IgD-negative memory B cell (primary cell): ENCODE measurements around the gene SCO2. TPM values are rescaled to one million over a fixed set of nuclear protein-coding genes. Genes with fewer than 3 reads are reported as not detected.
"Not testable (repeated sequence)": the region's sequence is repeated elsewhere in the genome, so short reads cannot be mapped to it uniquely, and the experiment has no call there.

ENCODE experiments used
- H3K27ac Mint-ChIP-seq, 3 donors: one replicate each; pipeline ENCODE4 v1.8.0; 2020 to 2022; ENCODE audit warnings: mild to moderate bottlenecking in 3 of 3, mixed read lengths in 3 of 3, moderate library complexity in 1 of 3
- H3K27me3 Mint-ChIP-seq: one replicate; pipeline ENCODE4 v1.8.0; 2021; ENCODE audit warnings: mixed read lengths
- H3K36me3 Mint-ChIP-seq: one replicate; pipeline ENCODE4 v1.8.0; 2020; ENCODE audit warnings: mild to moderate bottlenecking, mixed read lengths
- H3K4me1 Mint-ChIP-seq, 3 donors: one replicate each; pipeline ENCODE4 v1.8.0; 2020 to 2022; ENCODE audit warnings: mixed read lengths in 3 of 3, mild to moderate bottlenecking in 1 of 3
- H3K4me3 Mint-ChIP-seq, 4 donors: one replicate each; pipeline ENCODE4 v1.8.0; 2020 to 2022; ENCODE audit warnings: mild to moderate bottlenecking in 4 of 4, mixed read lengths in 4 of 4, moderate library complexity in 3 of 4
- H3K9me3 Mint-ChIP-seq, 3 donors: one replicate each; pipeline ENCODE4 v1.8.0; 2020 to 2021; ENCODE audit warnings: mixed read lengths in 3 of 3, mild to moderate bottlenecking in 1 of 3
- polyA plus RNA-seq: library from polyadenylated mRNA; unstranded; fragments of 300-500 nt; fragmentation: Illumina TruSeq; gene quantifications from one replicate; pipeline ENCODE4 v1.2.3, GENCODE V29; 2021

The SCO2 gene
- polyA plus RNA-seq, 1 donor from 2014 or later: 11.8 TPM

GRCh38 chr22:50545522-50546325 lies 20.3 kb upstream of the SCO2 start, which contains the start of gene KLHDC7B:
KLHDC7B (plus strand) TSS chr22:50545899; CDS start chr22:50546244, 345 bp downstream.
- H3K27ac Mint-ChIP-seq: peak within 1 kb of the TSS; percentile 88 to 93 (median 89)
- no peaks in the 10 kb centered on the region for H3K9me3 Mint-ChIP-seq
- H3K4me3 Mint-ChIP-seq: peak within 1 kb of the TSS in 2 of 4 donors; percentile 5 to 62
- no peaks in the 10 kb centered on the region for H3K27me3 Mint-ChIP-seq
- H3K4me1 Mint-ChIP-seq: peaks cover 12 to 32% (median 27%) of the 10 kb centered on the region in 3 donors
- H3K36me3 Mint-ChIP-seq: no peaks in the 10 kb centered on the region

GRCh38 chr22:50544746-50545253 lies 19.4 kb upstream of the SCO2 start:
- H3K27ac Mint-ChIP-seq: peak overlapping the region; percentile 88 to 93 (median 89)
- peaks cover 17 to 30% (median 28%) of the 10 kb centered on the region in 3 donors for H3K4me1 Mint-ChIP-seq
- H3K9me3 Mint-ChIP-seq: no peaks in the 10 kb centered on the region
- H3K4me3 Mint-ChIP-seq: peak overlapping the region in 2 of 4 donors; percentile 5 to 62
- no peaks in the 10 kb centered on the region for H3K27me3 Mint-ChIP-seq
- no peaks in the 10 kb centered on the region for H3K36me3 Mint-ChIP-seq

DNA sequence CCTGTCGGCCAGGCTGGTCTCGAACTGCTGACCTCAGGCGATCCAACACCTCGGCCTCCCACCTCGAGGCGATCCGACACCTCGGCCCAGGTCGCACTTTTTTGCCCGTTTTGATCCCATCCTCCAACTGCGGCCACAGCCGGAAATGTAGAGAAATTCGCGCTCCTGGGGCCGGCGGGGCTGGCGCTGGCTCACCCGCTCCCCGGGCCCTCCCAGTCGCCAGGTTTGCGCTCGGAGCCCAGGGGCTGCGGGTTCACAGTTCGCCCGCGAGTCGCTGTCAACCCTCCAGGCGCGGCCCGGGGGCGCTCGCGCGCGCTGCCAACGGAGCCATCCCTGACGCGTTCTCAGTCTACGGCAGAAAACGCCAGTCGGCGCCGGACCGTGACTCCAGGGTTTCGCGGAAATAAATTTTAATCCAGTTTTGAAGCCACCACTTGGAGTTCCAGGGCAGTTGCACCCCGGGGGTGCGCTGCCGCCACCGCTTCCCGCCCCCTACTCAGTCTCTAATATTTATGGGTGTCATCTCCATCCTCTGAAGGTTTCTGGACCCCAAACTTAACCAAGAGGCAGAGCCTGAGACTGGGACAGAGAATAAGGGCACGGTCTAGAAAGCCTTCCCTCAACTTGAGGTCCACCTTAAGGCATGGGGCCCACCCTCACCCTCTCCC lies 18.8 kb upstream of the SCO2 start:
- Mint-ChIP-seq H3K27me3 (no peaks in the 10 kb centered on the region), H3K27ac (peak overlapping the region in 2 of 3 donors; percentile 89 to 93), H3K4me3 (peak overlapping the region; percentile 55 to 80 (median 66)), H3K9me3 (no peaks in the 10 kb centered on the region), H3K4me1 (peaks cover 23 to 36% (median 34%) of the 10 kb centered on the region in 3 donors), H3K36me3 (no peaks in the 10 kb centered on the region)

- no peaks in the 10 kb centered on the region for H3K27me3 Mint-ChIP-seq
- peak overlapping the region; percentile 70 to 81 (median 78) for H3K4me3 Mint-ChIP-seq
- peaks cover 28 to 43% (median 41%) of the 10 kb centered on the region in 3 donors for H3K4me1 Mint-ChIP-seq
- no peaks in the 10 kb centered on the region for H3K36me3 Mint-ChIP-seq
- H3K27ac Mint-ChIP-seq: peak overlapping the region; percentile 91 to 100 (median 96)
- no peaks in the 10 kb centered on the region for H3K9me3 Mint-ChIP-seq
These were observed 17.1 kb upstream of the SCO2 start for GRCh38 chr22:50542416-50542927.

DNA sequence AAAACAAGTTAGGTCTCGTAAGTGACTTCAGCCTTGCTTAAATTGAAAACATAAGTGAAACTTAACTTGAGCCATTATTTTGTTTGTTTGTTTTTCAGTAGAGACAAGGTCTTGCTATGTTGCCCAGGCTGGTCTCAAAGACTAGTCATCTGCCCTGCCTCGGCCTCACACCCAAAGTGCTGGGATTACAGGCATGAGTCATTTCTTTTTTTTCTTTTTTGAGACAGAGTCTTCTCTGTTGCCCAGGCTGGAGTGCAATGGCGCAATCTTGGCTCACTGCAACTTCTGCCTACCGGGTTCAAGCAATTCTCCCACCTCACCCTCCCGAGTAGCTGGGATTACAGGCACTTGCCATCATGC lies 16.2 kb upstream of the SCO2 start:
- not testable (repeated sequence) for H3K9me3 Mint-ChIP-seq, H3K36me3 Mint-ChIP-seq, H3K27me3 Mint-ChIP-seq
- H3K27ac Mint-ChIP-seq: peak overlapping the region; percentile 91 to 100 (median 96)
- peaks cover 28 to 43% (median 40%) of the 10 kb centered on the region in 3 donors for H3K4me1 Mint-ChIP-seq
- H3K4me3 Mint-ChIP-seq: peak overlapping the region; percentile 60 to 90 (median 76)

- H3K27me3 Mint-ChIP-seq: no peaks in the 10 kb centered on the region
- peak overlapping the region; percentile 16 to 90 (median 72) for H3K4me3 Mint-ChIP-seq
- H3K36me3 Mint-ChIP-seq: no peaks in the 10 kb centered on the region
- H3K9me3 Mint-ChIP-seq: no peaks in the 10 kb centered on the region
- peak overlapping the region; percentile 91 to 100 (median 100) for H3K27ac Mint-ChIP-seq
- peaks cover 28 to 43% (median 38%) of the 10 kb centered on the region in 3 donors for H3K4me1 Mint-ChIP-seq
These were observed 15.0 kb upstream of the SCO2 start for GRCh38 chr22:50540381-50540780.

DNA sequence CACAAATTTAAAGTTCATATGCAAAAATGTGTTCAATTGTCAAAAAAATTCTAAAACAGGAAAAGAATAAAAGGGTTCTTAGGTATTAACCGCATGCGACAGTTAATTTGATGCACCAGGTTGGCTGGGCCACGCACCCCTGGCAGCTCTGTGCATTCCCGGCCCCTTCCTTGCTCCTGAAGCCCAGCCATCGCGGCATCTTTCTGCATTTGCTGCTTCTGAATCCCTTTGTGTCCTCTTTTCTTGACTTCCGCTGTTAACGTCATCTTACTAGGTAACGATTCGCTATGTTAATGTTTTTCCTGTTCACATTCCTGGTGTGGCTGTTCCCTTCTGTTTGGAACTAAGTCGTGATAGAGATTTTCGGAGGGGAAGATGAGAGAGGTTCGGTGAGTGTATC lies 12.4 kb upstream of the SCO2 start:
- Mint-ChIP-seq H3K4me3 (peak overlapping the region in 1 of 4 donors; percentile 33), H3K27ac (peak overlapping the region; percentile 87 to 100 (median 93)), H3K36me3 (no peaks in the 10 kb centered on the region), H3K27me3 (no peaks in the 10 kb centered on the region), H3K4me1 (peaks cover 44 to 59% (median 57%) of the 10 kb centered on the region in 3 donors), H3K9me3 (no peaks in the 10 kb centered on the region)

DNA sequence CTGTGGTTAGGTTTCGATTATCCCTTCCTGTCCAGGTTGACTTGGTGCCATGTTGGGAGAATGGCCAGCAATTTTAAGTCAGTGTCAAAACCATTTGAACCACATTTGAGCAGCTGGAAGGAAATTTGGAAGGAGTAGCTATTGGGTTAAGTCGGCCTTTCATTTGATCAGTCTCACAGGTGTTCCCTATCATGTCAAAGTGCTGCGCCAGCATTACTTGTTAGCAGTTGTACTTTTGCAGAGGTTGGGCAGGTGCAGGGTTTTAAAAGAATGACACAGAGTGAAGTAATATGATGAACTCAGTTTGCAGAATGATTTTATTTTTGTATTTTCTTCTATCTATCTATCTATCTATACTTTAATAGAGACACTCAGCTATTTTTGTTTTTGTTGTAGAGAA lies 10.8 kb upstream of the SCO2 start:
- Mint-ChIP-seq H3K27ac (peak overlapping the region in 2 of 3 donors; percentile 59 to 87), H3K4me1 (peaks cover 40 to 50% (median 47%) of the 10 kb centered on the region in 3 donors), H3K36me3 (no peaks in the 10 kb centered on the region), H3K27me3 (no peaks in the 10 kb centered on the region), H3K9me3 (no peaks in the 10 kb centered on the region), H3K4me3 (peak overlapping the region in 2 of 4 donors; percentile 57 to 95)

DNA sequence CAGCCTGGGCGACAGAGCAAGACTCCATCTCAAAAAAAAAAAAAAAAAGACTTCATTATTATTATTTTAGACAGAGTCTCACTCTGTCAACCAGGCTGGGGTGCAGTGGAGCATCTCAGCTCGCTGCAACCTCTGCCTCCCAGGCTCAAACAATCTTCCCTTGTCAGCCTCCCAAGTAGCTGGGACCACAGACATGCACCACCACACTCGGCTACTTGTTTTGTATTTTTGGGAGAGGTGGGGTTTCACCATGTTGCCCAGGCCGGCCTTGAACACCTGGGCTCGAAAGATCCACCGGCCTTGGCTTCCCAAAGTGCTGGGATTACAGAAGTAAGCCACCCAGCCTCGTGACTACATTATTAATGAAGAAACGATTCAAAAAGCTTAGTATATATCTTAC lies 9.7 kb upstream of the SCO2 start:
- peaks cover 36 to 40% (median 38%) of the 10 kb centered on the region in 3 donors for H3K4me1 Mint-ChIP-seq
- H3K27ac Mint-ChIP-seq: peak overlapping the region; percentile 95 to 99 (median 98)
- H3K9me3 Mint-ChIP-seq: no peaks in the 10 kb centered on the region
- H3K4me3 Mint-ChIP-seq: peak overlapping the region; percentile 77 to 97 (median 90)
- H3K36me3 Mint-ChIP-seq: no peaks in the 10 kb centered on the region
- no peaks in the 10 kb centered on the region for H3K27me3 Mint-ChIP-seq

DNA sequence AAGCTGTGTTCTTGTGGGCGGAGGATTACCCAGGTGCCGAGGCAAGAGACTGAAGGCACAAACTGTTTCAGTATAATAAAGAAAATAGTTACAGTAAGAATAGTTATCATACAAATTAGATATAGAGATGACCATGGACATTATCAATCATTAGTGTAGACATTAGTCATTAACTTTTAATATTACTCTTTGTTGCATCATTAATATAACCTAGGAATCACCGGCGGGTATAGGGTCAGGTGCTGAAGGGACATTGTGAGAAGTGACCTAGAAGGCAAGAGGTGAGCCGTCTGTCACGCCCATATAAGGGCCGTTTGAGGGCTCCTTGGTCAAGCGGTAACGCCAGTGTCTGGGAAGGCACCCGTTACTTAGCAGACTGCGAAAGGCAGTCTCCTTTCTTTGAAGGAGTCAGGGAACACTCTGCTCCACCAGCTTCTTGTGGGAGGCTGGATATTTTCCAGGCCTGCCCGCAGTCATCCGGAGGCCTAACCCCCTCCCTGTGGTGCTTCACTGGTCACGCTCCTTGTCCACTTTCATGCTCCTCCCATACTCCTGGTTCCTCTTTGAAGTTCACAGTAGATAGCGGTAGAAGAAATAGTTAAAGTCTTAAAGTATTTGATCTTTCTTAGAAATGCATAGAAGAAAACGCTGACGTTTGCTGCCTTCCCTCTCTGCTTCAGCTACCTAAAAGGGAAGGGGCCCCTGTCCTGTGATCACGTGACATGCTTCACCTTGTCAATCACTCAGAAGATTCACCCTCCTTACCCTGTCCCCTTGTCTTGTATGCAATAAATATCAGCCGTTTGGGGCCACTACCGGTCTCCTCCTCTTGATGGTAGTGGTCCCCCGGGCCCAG lies 8.7 kb upstream of the SCO2 start:
- not testable (repeated sequence) for H3K36me3 Mint-ChIP-seq, H3K9me3 Mint-ChIP-seq, H3K27me3 Mint-ChIP-seq
- peak overlapping the region; percentile 95 to 99 (median 98) for H3K27ac Mint-ChIP-seq
- H3K4me1 Mint-ChIP-seq: peaks cover 29 to 33% (median 31%) of the 10 kb centered on the region in 3 donors
- H3K4me3 Mint-ChIP-seq: peak overlapping the region; percentile 77 to 97 (median 90)

DNA sequence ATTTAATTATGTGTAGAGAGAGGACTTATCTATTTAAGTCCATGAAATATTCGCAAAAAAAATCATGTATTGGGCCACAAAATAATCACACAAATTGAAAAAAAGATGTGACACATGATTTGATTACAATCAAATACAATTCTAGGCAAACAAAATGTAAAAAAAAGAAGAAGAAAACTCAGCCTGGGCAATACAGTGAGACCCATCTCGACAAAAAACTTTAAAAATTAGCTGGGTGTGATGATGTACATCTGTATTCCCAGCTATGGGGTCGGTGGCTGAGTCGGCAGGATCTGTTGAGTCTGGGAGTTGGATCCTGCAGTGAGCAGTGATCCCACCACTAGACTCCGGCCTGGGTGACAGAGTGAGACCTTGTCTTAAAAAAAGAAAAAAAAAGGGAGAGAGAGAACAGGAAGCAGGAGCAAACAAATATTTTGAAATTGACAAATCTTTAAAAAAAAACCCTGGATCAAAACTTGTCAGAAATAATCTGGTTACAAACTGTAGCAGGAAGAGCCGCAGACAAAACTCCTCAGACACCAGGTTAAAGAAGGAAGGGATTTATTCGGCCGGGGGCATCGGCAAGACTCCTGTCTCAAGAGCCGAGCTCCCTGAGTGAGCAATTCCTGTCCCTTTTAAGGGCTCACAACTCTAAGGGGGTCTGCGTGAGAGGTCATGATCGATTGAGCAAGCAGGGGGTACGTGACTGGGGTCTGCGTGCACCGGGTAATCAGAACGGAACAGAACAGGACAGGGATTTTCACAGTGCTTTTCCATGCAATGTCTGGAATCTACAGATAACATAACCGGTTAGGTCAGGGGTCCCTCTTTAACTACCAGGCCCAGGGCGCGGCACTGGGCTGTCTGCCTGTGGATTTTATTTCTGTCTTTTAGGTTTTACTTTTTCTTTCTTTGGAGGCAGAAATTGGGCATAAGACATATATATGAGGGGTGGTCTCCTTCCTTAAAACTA lies 7.7 kb upstream of the SCO2 start:
- H3K27ac Mint-ChIP-seq: peak overlapping the region; percentile 95 to 99 (median 98)
- H3K27me3 Mint-ChIP-seq: no peaks in the 10 kb centered on the region
- H3K4me3 Mint-ChIP-seq: peak overlapping the region; percentile 86 to 97 (median 92)
- peaks cover 31 to 34% (median 32%) of the 10 kb centered on the region in 3 donors for H3K4me1 Mint-ChIP-seq
- no peaks in the 10 kb centered on the region for H3K9me3 Mint-ChIP-seq
- no peaks in the 10 kb centered on the region for H3K36me3 Mint-ChIP-seq

DNA sequence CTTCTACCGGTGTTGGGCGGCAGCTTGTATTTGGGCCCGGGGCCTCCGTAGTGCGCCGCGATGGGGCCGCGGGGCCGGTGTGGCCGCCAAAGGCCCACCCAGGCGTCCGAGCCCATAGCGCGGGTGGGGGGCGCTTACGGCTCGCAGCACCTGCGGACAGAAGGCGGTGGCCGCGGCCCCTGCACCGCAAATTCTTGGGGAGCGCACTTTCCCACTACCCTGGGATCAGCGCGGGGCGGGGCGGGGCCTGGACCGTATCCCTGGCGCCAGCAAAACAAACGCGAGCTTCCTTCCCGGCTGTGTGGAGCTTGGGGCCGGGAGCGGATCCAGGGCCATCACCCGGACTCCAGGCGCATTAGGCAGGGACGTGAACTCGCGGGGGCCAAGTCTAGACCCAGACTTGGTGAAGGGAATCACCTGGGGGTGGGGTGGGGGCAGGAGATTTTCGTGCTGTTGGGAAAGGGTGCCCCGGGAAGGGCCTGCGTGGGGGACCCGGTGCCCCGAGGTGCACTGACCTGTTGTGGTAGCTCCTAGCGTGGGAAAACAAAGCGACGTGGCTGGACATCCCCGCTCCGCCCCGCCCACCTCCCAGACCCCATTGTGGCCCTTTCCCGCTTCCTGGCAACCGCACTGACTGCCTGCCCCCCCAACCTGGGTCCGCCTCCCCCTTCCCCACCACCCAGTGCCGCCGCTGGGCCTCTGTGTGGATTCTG lies 6.7 kb upstream of the SCO2 start:
- Mint-ChIP-seq H3K4me1 (peaks cover 33 to 37% (median 35%) of the 10 kb centered on the region in 3 donors), H3K4me3 (peak overlapping the region; percentile 90 to 97 (median 94)), H3K27ac (peak overlapping the region; percentile 93 to 99 (median 98)), H3K36me3 (no peaks in the 10 kb centered on the region), H3K9me3 (no peaks in the 10 kb centered on the region), H3K27me3 (no peaks in the 10 kb centered on the region)

- Mint-ChIP-seq H3K36me3 (no peaks in the 10 kb centered on the region), H3K4me1 (peaks cover 36 to 38% (median 37%) of the 10 kb centered on the region in 3 donors), H3K27me3 (no peaks in the 10 kb centered on the region), H3K4me3 (peak overlapping the region; percentile 90 to 97 (median 94)), H3K9me3 (no peaks in the 10 kb centered on the region), H3K27ac (peak overlapping the region; percentile 98 to 100 (median 99))
These were observed 6.2 kb upstream of the SCO2 start for GRCh38 chr22:50531546-50531961.
